Measurements from ENCODE around the gene NDC1. TPM values are rescaled to one million over a fixed set of nuclear protein-coding genes. Genes with fewer than 3 reads are reported as not detected.

The NDC1 gene
- total and polyA plus RNA-seq, 2 of the 4 experiments (the other 2 are of a cell fraction): 11.8 to 33.9 TPM

DNA sequence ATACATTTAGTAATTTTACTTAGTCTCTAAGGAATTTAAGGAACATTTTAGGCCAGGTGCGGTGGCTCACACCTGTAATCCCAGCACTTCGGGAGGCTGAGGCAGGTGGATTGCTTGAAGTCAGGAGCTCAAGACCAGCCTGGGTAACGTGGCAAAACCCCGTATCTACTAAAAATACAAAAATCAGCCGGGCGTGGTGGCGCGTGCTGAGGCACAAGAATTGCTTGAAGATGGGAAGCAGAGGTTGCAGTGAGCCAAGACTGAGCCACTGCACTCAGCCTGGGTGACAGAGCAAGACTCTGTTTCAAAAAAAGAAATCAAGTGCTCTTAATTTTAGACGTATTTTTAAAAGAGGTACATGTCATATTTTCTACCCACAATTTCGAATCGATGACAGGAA, 3.3 kb downstream of the NDC1 start:
- Histone ChIP-seq H3K23ac (ENCODE audit: low read depth, low read length) (no peak overlapping the region), H3K27ac (ENCODE audit: insufficient read depth, low read length) (peak overlapping the region; percentile 11; the same call in 1 of the 2 replicates), H3K18ac (ENCODE audit: low read depth, low read length) (no peak overlapping the region), H3K4me2 (ENCODE audit: low read depth, low read length) (no peak overlapping the region), H3K56ac (ENCODE audit: extremely low read depth, insufficient read depth, low read length) (no peak overlapping the region), H3K9me3 (ENCODE audit: control insufficient read depth, insufficient read depth, low read length) (no peaks in the 10 kb centered on the region), H3K4me3 (ENCODE audit: insufficient read depth, low read depth, low read length) (no peak overlapping the region), H3K79me1 (ENCODE audit: low read depth in 1 of 2, low read length in 2 of 2) (peaks cover 19 to 40% of the 10 kb centered on the region in 2 experiments), H2AFZ (replicated peaks; ENCODE audit: low read length, poor library complexity) (no peak overlapping the region), H4K8ac (ENCODE audit: low read depth in 2 of 2, low read length in 2 of 2) (no peak overlapping the region), H2BK15ac (ENCODE audit: low read depth, low read length) (no peak overlapping the region; the same call in 2 of the 3 replicates), H3K4me1 (ENCODE audit: control insufficient read depth, insufficient read depth, low read length) (peaks cover 7% of the 10 kb centered on the region), H3K4ac (ENCODE audit: low read depth, low read length) (no peak overlapping the region), H4K5ac (ENCODE audit: low read depth, low read length) (no peak overlapping the region), H4K20me1 (ENCODE audit: insufficient read depth, low read length) (no peaks in the 10 kb centered on the region), H2BK20ac (ENCODE audit: low read depth, low read length) (no peak overlapping the region; the same call in 1 of the 2 replicates), H3K36me3 (ENCODE audit: control insufficient read depth, insufficient read depth, low read length) (no peaks in the 10 kb centered on the region), H4K91ac (ENCODE audit: insufficient read depth, low read depth, low read length) (no peak overlapping the region), H3K27me3 (ENCODE audit: control insufficient read depth, insufficient read depth, low read length) (no peaks in the 10 kb centered on the region), H3K9me1 (ENCODE audit: insufficient read depth, low read length) (peaks cover 10% of the 10 kb centered on the region), H2AK5ac (ENCODE audit: low read depth, low read length) (peak overlapping the region; percentile 75), H2AK9ac (replicated peaks; ENCODE audit: low read depth, low read length, poor library complexity) (no peak overlapping the region), H3K9ac (ENCODE audit: low read depth, low read length) (no peak overlapping the region), H3K14ac (replicated peaks; ENCODE audit: low read depth, low read length) (no peak overlapping the region), H2BK5ac (ENCODE audit: low read depth, low read length, poor library complexity, severe bottlenecking) (peak overlapping the region; percentile 53), H2BK120ac (ENCODE audit: low read depth, low read length) (peak overlapping the region; percentile 57)
- DNase-seq (no peak), ATAC-seq (ENCODE audit: low read depth) (no peak)
- CTCF ChIA-PET: no interaction called here
- intact Hi-C loops (cut with micrococcal nuclease): no loop called here
- in situ Hi-C loops (cut with MboI; ENCODE audit: low sequenced_read_pairs): no loop called here
- TF ChIP-seq POLR2A (IDR thresholded peaks at IDR 0.05; ENCODE audit: low read depth, low read length) (no peak), RFX5 (IDR thresholded peaks at IDR 0.05; ENCODE audit: low read depth, low read length) (no peak), BHLHE40 (IDR thresholded peaks at IDR 0.05; ENCODE audit: low read depth, low read length) (no peak), FOS (IDR thresholded peaks at IDR 0.05; ENCODE audit: low read depth, low read length) (no peak)
- TF ChIP-seq, protein P1, sequence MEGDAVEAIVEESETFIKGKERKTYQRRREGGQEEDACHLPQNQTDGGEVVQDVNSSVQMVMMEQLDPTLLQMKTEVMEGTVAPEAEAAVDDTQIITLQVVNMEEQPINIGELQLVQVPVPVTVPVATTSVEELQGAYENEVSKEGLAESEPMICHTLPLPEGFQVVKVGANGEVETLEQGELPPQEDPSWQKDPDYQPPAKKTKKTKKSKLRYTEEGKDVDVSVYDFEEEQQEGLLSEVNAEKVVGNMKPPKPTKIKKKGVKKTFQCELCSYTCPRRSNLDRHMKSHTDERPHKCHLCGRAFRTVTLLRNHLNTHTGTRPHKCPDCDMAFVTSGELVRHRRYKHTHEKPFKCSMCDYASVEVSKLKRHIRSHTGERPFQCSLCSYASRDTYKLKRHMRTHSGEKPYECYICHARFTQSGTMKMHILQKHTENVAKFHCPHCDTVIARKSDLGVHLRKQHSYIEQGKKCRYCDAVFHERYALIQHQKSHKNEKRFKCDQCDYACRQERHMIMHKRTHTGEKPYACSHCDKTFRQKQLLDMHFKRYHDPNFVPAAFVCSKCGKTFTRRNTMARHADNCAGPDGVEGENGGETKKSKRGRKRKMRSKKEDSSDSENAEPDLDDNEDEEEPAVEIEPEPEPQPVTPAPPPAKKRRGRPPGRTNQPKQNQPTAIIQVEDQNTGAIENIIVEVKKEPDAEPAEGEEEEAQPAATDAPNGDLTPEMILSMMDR (conservative IDR thresholded peaks at IDR 0.05; ENCODE audit: low read depth, low read length): no peak
- no TSS peak for BruUV-seq (replicated peaks)
- POLR2A ChIA-PET (ENCODE audit: unreplicated experiment): interaction anchor here (0.9 kb wide), 1 partner anchor 23 kb away, joined by 3 read pairs; no protein-coding TSS in a partner anchor
- WGBS, 2 experiments (ENCODE audit: extremely low coverage in 2 of 2, insufficient read length in 1 of 2): 93% methylated on average over 3 of the region's 11 CpGs; no CpG with 5 or more reads in 1 of the 2 experiments
- dilution Hi-C loops (cut with HindIII; ENCODE audit: low sequenced_read_pairs, unreplicated experiment): no loop called here

All from IMR-90 (cell line).